ENCODE measurements around the gene NTSR1. TPM values are rescaled to one million over a fixed set of nuclear protein-coding genes. Genes with fewer than 3 reads are reported as not detected.

The NTSR1 gene
- total and polyA plus RNA-seq, 2 donors (not counting 1 experiment from before 2014, with no cell fraction given): not detected

DNA sequence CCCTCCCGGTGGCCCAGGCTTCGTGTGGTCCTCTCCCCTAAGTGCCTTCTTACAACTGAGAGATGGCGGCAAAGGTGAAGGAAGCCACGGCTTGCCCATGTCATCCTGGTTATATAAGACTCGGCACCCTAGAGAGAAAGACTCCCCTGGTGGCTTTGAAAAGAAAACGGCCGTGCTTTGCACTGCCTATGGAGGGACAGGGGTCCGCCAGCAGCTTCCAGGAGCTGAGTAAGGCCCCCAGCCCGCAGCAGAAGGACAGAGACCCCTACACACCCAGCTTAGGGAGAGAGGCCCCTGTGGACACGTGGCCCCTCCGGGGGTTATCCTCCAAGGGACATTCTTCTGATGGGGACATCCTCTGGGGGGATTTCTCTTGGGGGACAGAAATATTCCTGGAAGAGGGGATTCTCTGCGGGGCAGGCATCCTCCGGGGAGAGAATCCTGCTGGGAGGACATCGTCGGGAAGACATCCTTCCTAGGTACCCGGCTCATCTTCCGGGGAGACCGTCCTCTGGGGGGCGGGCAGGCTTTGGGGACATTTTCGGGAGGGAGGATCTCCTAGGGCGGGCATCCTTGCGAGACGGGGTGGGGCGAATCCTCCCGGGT, 95.5 kb downstream of the NTSR1 start:
- no peaks in the 10 kb centered on the region for H3K9me3 Mint-ChIP-seq (ENCODE audit: insufficient read depth)
- Histone ChIP-seq H3K27ac (ENCODE audit: low read length in 2 of 2) (peak overlapping the region; percentile 68 to 74), H3K9me3 (ENCODE audit: control extremely low read depth in 1 of 3, control insufficient read depth in 2 of 3, insufficient read depth in 1 of 3, low read length in 2 of 3) (no peaks in the 10 kb centered on the region), H3K27me3 (replicated peaks in 1 of 4; ENCODE audit: control extremely low read depth in 1 of 4, control insufficient read depth in 3 of 4, insufficient read depth in 4 of 4, low read length in 3 of 4) (no peaks in the 10 kb centered on the region), H3K4me3 (ENCODE audit: control extremely low read depth in 1 of 5, extremely low read depth in 1 of 5, insufficient read depth in 1 of 5, low read depth in 2 of 5, low read length in 4 of 5) (peak overlapping the region; percentile 39 to 82 (median 69)), H2AFZ (ENCODE audit: insufficient read depth, low read depth, low read length, poor library complexity, severe bottlenecking) (peak overlapping the region; percentile 74), H3K36me3 (replicated peaks in 1 of 2; ENCODE audit: control extremely low read depth in 1 of 2, control insufficient read depth in 1 of 2, extremely low read depth in 1 of 2, insufficient read depth in 2 of 2, low read length in 1 of 2) (peaks cover 2 to 37% of the 10 kb centered on the region in 2 experiments), H3K79me2 (ENCODE audit: control insufficient read depth, insufficient read depth, low read length) (peaks cover 31% of the 10 kb centered on the region), H3K9ac (ENCODE audit: low read length) (peak overlapping the region; percentile 88), H3K4me2 (replicated peaks; ENCODE audit: low read depth, low read length, poor library complexity, severe bottlenecking) (peak overlapping the region; percentile 89), H3K4me1 (ENCODE audit: control insufficient read depth in 2 of 2, insufficient read depth in 2 of 2, low read length in 2 of 2) (peaks cover 17 to 38% of the 10 kb centered on the region in 2 donors), H4K20me1 (ENCODE audit: control insufficient read depth, insufficient read depth, low read length, poor library complexity, severe bottlenecking) (peaks cover 38% of the 10 kb centered on the region)
- WGBS (ENCODE audit: insufficient coverage): 13% methylated on average over 17 of the region's 25 CpGs
- H3K4me1 Mint-ChIP-seq: peaks cover 34% of the 10 kb centered on the region
- peak overlapping the region; percentile 97 for H3K4me3 Mint-ChIP-seq
- intact Hi-C loops (cut with micrococcal nuclease): loop anchor here (1.0 kb wide), 1 partner anchor 10 kb away; no protein-coding TSS in a partner anchor
- ChIA-PET CTCF (interaction anchor here (1.6 to 3.4 kb wide), 2 partner anchors 12 to 304 kb away, joined by 7 to 18 read pairs; no protein-coding TSS in a partner anchor), POLR2A (interaction anchor here (0.5 to 2.9 kb wide), 4 partner anchors 10 to 736 kb away, joined by 3 to 28 read pairs (median 4); no protein-coding TSS in a partner anchor)
- H3K27ac Mint-ChIP-seq: peak overlapping the region; percentile 96
- DNase-seq: peak; percentile 66
- no peaks in the 10 kb centered on the region for H3K27me3 Mint-ChIP-seq
- peak; percentile 22 for ATAC-seq (ENCODE audit: low read depth)
- TF ChIP-seq, protein P1, sequence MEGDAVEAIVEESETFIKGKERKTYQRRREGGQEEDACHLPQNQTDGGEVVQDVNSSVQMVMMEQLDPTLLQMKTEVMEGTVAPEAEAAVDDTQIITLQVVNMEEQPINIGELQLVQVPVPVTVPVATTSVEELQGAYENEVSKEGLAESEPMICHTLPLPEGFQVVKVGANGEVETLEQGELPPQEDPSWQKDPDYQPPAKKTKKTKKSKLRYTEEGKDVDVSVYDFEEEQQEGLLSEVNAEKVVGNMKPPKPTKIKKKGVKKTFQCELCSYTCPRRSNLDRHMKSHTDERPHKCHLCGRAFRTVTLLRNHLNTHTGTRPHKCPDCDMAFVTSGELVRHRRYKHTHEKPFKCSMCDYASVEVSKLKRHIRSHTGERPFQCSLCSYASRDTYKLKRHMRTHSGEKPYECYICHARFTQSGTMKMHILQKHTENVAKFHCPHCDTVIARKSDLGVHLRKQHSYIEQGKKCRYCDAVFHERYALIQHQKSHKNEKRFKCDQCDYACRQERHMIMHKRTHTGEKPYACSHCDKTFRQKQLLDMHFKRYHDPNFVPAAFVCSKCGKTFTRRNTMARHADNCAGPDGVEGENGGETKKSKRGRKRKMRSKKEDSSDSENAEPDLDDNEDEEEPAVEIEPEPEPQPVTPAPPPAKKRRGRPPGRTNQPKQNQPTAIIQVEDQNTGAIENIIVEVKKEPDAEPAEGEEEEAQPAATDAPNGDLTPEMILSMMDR (IDR thresholded peaks at IDR 0.05): peak; percentile 29
- TF ChIP-seq EZH2 (IDR thresholded peaks at IDR 0.05; ENCODE audit: borderline replicate concordance, insufficient read depth, low read depth, low read length, poor library complexity, severe bottlenecking): no peak

Measured in B cell (primary cell).